SIG-M5 treated with dmso at 0.1 percent for 504 hours (cell line): ENCODE results near the gene FBXW12.
A peak's percentile ranks its signal among the peaks of the same experiment; 100 is the strongest.
"Not testable (repeated sequence)": the region's sequence is repeated elsewhere in the genome, so short reads cannot be mapped to it uniquely, and the experiment has no call there.

Experiments
- DNase-seq: peaks from one replicate; lab custom pipeline; 2025; ENCODE audit not compliant: unreplicated experiment; lab: John Stamatoyannopoulos, UW

The FBXW12 gene

GRCh38 chr3:48371651-48372376, at the start of gene FBXW12:
Gene FBXW12 (plus strand): TSS chr3:48372219. CDS start chr3:48372768, 549 bp downstream.
- no peak for DNase-seq

GRCh38 chr3:48331706-48332435, 40.1 kb upstream of the FBXW12 start:
- not testable (repeated sequence) for DNase-seq

GRCh38 chr3:48333346-48334245, 38.4 kb upstream of the FBXW12 start, which contains the start of gene SPINK8:
Gene SPINK8 (minus strand): TSS chr3:48333661. CDS start chr3:48328341, 5,320 bp downstream.
- not testable (repeated sequence) for DNase-seq

- no peak for DNase-seq
These were observed 37.4 kb upstream of the FBXW12 start for GRCh38 chr3:48334605-48335004.

GRCh38 chr3:48335286-48335685, 36.7 kb upstream of the FBXW12 start:
- peak; percentile 65 for DNase-seq

- not testable (repeated sequence) for DNase-seq
These were observed 34.5 kb upstream of the FBXW12 start for GRCh38 chr3:48337536-48337935.

- DNase-seq = no peak
These were observed 33.4 kb upstream of the FBXW12 start for GRCh38 chr3:48338635-48339034.

- no peak for DNase-seq
These were observed 28.6 kb upstream of the FBXW12 start for GRCh38 chr3:48343432-48343831.

GRCh38 chr3:48344867-48345507, 27.0 kb upstream of the FBXW12 start:
- no peak for DNase-seq

GRCh38 chr3:48345946-48346572, 26.0 kb upstream of the FBXW12 start:
- DNase-seq = no peak

- DNase-seq = no peak
These were observed 24.5 kb upstream of the FBXW12 start for GRCh38 chr3:48347500-48347899.

GRCh38 chr3:48352546-48352945, 19.5 kb upstream of the FBXW12 start:
- no peak for DNase-seq

GRCh38 chr3:48353987-48354386, 18.0 kb upstream of the FBXW12 start:
- DNase-seq = no peak

- peak; percentile 46 for DNase-seq
These were observed 15.6 kb upstream of the FBXW12 start for GRCh38 chr3:48356419-48356818.

GRCh38 chr3:48361928-48362327, 10.1 kb upstream of the FBXW12 start:
- DNase-seq = no peak

GRCh38 chr3:48364840-48365239, 7.2 kb upstream of the FBXW12 start:
- no peak for DNase-seq

GRCh38 chr3:48367201-48367600, 4.8 kb upstream of the FBXW12 start:
- DNase-seq = no peak

- no peak for DNase-seq
These were observed 2.2 kb upstream of the FBXW12 start for GRCh38 chr3:48369693-48370332.

GRCh38 chr3:48370333-48370713, 1.7 kb upstream of the FBXW12 start:
- no peak for DNase-seq

- no peak for DNase-seq
These were observed 355 bp downstream of the FBXW12 start for GRCh38 chr3:48372377-48372770.
